Coronary artery (tissue), 2 donors: ENCODE data around the gene PTRH1.
A peak's percentile ranks its signal among the peaks of the same experiment; 100 is the strongest.

Experiments used
- DNase-seq: peaks from one replicate; pipeline ENCODE4 v3.0.0-alpha.2; 2017; ENCODE audit warnings: low spot score
- H3K27ac ChIP-seq, 2 donors: fragments of 200-600 bp; sonication (generic); one replicate each; pipeline ENCODE4 v1.5.1; 2016 to 2019
- H3K4me3 ChIP-seq: fragments of 200-600 bp; sonication (generic); 2 replicates; pipeline ENCODE4 v1.5.1; 2016; ENCODE audit warnings: mild to moderate bottlenecking, moderate library complexity
- TF ChIP-seq, protein P1 (sequence below): fragments of 200-600 bp; sonication (generic); IDR thresholded peaks from one replicate; pipeline ENCODE4 v1.5.1; 2019; ENCODE audit warnings: antibody characterized with exemption

PTRH1 gene

DNA sequence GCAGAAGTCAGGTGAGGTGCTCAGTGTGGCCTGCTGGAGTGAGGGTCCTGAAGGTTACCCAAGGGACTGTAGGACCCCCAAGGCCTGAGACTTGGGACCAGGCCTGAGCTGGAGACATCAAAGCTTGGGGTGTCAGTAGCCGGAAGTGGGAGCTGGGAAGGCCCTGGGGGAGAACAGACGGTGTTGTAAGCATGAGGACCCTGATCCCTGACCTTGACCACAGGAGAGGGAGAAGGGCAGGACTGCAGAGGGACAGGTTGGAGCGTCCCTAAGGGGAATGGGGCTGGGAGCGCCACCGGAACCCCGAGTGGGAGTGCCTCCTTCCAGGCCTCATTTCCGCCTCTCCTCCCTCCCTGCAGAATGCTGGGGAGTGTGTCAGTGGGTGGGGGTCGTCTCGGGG, 949 bp upstream of the PTRH1 start:
- peak overlapping the region; percentile 73 to 75 for H3K27ac ChIP-seq
- TF ChIP-seq, protein P1, sequence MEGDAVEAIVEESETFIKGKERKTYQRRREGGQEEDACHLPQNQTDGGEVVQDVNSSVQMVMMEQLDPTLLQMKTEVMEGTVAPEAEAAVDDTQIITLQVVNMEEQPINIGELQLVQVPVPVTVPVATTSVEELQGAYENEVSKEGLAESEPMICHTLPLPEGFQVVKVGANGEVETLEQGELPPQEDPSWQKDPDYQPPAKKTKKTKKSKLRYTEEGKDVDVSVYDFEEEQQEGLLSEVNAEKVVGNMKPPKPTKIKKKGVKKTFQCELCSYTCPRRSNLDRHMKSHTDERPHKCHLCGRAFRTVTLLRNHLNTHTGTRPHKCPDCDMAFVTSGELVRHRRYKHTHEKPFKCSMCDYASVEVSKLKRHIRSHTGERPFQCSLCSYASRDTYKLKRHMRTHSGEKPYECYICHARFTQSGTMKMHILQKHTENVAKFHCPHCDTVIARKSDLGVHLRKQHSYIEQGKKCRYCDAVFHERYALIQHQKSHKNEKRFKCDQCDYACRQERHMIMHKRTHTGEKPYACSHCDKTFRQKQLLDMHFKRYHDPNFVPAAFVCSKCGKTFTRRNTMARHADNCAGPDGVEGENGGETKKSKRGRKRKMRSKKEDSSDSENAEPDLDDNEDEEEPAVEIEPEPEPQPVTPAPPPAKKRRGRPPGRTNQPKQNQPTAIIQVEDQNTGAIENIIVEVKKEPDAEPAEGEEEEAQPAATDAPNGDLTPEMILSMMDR, result no peak
- H3K4me3 ChIP-seq, result peak overlapping the region; percentile 96
- no peak for DNase-seq

DNA sequence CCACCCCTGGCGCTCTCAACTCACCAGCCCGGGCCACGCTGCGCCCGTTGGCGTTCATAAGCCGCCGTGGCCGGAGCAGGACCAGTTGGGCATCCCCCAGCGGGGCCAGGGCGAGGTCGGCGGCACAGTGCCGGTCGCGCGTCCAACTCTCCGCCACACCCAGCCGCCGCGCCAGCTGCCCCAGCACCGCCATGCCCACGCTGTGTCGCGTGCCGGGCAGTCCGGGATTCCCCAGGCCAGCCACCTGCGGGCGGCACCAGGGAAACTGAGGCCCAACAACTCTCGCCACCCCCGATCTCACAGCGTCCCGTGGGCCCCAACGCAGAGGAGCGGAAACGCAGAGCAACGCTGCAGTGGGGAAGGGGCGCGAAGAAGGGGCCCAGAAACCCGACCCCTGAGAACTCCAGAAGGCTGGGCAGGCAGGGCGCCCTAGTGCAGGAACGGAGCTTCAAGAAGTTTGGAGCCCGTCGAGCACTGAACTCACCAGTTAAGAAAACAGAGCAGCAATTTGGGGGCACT, 453 bp downstream of the PTRH1 start:
- Histone ChIP-seq H3K27ac (peak overlapping the region; percentile 73 to 75), H3K4me3 (peak overlapping the region; percentile 96)
- no peak for DNase-seq
- TF ChIP-seq, protein P1, result no peak

DNA sequence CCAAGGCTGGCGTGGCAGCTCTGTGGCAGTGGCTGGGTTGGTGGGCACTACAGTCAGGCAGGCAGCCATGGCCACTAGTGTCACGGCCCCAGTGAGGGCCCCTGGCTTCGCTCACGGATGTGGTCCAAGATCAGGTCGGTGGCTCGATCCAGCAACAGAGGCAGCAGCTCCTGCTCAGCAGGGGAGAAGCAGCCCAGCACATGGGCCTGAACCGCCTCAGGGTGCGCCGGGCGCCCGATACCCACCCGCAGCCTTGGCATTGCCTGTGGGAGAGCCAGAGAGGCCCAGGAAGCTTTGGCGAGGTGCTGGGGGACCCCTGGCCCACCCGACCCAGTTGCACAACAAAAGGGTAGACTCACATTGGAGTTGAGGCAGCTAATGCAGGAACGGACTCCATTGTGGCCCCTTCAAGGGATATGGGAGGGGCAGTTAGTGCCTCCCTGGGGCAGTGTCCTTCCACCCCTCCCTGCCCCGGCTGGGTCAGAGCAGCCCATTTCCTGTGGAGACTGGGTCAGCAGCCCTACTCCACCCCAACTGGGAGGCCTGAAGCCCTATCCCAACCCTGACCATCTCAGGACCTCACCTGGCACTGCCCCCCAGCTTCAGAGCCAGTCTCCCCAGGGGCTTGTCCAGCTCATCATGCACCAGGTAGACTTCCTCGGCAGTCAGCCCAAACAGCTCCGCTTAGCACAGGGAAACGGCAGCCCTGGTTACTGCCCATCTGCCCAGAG, 1.3 kb downstream of the PTRH1 start:
- Histone ChIP-seq H3K4me3 (peak overlapping the region; percentile 96), H3K27ac (no peak overlapping the region)
- DNase-seq, result no peak
- TF ChIP-seq, protein P1, result no peak

DNA sequence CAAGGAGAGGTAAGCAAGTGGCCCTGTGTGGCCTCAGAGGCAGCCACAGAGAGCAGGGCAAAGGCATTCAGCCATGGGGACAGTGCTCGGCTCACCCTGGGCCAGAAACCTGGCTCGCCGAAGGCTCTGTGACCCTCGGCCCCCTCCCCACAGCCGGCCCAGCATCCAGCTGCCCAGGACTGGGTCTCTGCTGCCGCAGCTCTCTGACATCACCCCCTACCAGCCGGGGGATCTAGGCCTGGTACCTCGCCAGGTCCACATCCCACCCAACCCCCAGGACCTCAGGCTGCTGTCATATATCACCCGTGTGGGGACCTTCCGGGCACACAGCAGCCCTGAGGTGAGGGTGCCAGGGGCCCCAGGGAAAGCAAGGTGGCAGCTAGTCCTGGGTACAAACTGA, 2.6 kb downstream of the PTRH1 start:
- no peak for DNase-seq
- TF ChIP-seq, protein P1, result no peak
- H3K4me3 ChIP-seq, result no peak overlapping the region

DNA sequence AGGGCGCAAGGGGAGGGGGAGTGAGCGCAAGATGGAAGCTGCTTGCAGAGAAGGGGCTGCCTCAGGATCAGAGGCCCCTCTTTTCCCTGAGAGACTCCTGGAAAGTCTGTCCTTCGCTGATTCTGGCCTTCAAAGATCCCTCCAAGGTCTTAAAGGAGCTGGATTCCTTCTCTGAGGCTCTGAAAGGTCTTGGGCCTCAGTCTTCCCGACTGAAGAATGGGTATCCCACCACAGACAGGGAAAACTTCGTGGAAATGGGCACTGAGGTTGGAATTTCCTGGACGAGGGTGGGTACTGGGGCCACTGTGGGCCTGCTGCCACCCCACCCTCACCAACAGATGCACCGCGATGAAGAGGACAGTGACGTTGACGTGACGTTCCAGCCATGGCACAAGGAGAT, 3.1 kb downstream of the PTRH1 start:
- no peak for DNase-seq
- TF ChIP-seq, protein P1, result no peak
- no peak overlapping the region for H3K4me3 ChIP-seq
- H3K27ac ChIP-seq, result no peak overlapping the region

More for the DNA sequence above, 2.6 kb downstream of the PTRH1 start:
- no peak overlapping the region for H3K27ac ChIP-seq

DNA sequence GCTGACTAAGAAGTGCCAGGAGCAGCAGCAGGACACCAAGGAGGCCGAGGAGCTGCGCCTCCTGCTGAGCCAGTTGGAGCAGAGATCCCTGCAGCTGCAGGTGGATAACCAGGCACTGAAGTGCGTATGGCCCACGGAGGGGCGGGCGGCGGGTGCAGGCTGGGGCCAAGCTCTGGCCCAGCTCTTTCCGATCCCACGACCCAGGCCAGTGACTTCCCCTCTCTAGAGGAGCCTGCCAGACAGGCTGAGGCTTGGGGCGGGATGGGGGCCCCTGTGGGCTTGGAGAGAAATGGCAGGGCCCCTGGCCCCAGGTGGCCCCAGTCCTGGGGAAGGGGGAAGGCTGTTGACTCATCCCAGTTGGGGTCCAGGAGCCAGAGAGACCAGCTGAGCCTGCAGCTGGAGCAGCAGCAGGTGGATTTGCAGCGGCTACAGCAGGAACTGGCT, 3.6 kb downstream of the PTRH1 start:
- TF ChIP-seq, protein P1, result no peak
- Histone ChIP-seq H3K4me3 (no peak overlapping the region), H3K27ac (no peak overlapping the region)
- no peak for DNase-seq

DNA sequence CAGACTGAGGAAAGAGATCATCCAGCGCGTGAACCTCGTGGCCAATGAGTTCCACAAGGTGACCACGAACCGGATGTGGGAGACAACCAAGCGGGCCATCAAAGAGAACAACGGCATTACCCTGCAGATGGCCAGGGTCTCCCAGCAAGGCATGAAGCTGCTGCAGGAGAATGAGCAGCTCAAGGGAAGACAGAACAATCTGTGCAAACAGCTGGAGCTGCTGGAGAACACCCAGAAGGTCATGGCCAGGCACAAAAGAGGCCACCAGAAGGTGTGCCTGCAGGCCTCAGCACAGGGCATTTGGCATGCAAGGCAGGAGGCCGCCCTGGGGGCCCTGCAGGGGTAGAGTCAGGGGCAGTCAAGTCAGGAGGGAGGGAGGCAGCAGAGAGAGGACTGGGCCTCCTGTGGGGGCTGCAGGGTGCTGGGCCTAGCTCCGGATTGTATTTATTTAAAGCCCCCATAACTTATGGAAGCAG, 4.2 kb downstream of the PTRH1 start:
- no peak overlapping the region for H3K27ac ChIP-seq
- DNase-seq, result no peak
- TF ChIP-seq, protein P1, result no peak
- no peak overlapping the region for H3K4me3 ChIP-seq
